ENCODE data around the gene RALGAPB.

Gene RALGAPB

GRCh38 chr20:38612751-38613515 is 140.3 kb downstream of the RALGAPB start:
- no peak for DNase-seq (ENCODE audit: low read depth)

DNA sequence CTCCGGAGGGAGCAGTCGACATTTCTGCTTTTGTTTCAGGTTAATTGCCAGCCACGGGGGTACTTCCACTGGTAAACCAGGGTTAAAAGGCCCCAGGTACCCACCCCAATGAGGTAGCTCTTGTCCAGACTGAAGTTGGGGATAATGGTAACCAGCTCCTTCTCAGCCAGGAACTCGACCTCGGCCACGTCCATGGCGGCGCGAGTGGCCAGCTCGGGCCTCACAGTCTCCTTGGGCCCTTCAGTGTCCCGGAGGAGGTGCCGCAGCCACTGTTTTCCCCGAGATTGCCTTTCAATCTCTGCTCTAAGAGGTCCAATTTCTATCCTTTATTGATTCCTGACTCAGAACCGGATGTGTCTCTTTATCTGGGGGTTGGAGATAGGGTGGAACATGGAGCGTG is 142.6 kb downstream of the RALGAPB start:
- no peak for DNase-seq (ENCODE audit: low read depth)

- no peak for DNase-seq (ENCODE audit: low read depth)
Observed at GRCh38 chr20:38616457-38616856, 143.8 kb downstream of the RALGAPB start.

GRCh38 chr20:38617011-38617829 is 144.6 kb downstream of the RALGAPB start:
- peak; percentile 1 for DNase-seq (ENCODE audit: low read depth)

DNA sequence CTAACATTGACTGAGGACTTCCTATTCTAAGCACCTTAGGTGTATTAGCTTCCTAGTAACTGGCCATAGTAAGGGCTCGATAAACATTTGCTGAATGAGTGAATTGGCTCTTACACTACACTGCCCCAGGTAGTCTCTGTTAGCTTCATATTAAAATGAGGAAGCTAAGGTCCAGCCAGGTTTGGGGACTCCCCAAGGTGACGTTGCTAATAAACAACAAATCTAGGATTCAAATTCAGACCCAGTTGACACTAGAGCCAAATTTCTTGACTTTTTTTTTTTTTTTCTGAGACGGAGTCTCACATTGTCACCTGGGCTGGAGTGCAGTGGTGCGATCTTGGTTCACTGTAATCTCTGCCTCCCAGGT is 145.2 kb downstream of the RALGAPB start:
- no peak for DNase-seq (ENCODE audit: low read depth)

DNA sequence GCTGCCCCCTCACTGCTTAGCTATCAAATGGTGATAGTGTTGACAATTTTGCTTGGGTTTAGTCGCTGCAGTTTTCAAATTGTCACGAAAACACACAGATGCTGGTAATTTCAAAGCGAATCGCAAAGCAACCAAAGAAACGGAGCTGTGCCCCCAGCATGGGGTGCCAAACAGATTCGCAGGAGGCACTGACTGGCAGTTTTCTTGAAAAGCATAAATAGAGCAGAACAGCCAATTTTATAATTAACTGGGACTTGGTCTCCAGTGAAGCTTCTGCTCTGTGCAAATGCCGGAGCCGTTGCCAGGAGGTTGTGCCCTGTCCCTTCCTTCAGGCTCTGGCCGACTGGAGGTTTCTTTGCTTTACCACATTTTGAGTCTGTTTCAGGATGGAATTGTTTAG is 147.8 kb downstream of the RALGAPB start:
- no peak for DNase-seq (ENCODE audit: low read depth)

DNA sequence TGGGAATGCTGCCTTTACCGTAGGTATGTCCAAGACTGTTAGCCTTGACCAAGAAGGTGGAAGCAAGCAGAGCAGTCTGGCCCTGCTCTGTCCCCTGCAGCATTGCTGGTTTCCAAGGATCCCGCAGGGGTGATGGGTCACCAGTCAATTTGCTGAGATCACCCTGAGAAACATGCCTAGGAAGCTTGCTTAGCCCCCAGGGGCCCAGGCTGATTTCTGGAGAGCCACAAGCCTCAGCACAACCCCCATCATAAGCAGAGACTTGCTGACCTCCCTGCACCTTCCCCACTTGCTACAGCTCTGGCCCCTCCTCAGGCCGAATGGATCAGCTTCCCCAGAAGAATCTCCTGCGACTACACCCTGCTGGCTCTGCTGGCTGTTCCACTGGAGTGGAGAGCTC is 150.4 kb downstream of the RALGAPB start:
- no peak for DNase-seq (ENCODE audit: low read depth)

- no peak for DNase-seq (ENCODE audit: low read depth)
Observed at GRCh38 chr20:38624084-38624483, 151.4 kb downstream of the RALGAPB start.

- no peak for DNase-seq (ENCODE audit: low read depth)
Observed at GRCh38 chr20:38625896-38626295, 153.3 kb downstream of the RALGAPB start.

DNA sequence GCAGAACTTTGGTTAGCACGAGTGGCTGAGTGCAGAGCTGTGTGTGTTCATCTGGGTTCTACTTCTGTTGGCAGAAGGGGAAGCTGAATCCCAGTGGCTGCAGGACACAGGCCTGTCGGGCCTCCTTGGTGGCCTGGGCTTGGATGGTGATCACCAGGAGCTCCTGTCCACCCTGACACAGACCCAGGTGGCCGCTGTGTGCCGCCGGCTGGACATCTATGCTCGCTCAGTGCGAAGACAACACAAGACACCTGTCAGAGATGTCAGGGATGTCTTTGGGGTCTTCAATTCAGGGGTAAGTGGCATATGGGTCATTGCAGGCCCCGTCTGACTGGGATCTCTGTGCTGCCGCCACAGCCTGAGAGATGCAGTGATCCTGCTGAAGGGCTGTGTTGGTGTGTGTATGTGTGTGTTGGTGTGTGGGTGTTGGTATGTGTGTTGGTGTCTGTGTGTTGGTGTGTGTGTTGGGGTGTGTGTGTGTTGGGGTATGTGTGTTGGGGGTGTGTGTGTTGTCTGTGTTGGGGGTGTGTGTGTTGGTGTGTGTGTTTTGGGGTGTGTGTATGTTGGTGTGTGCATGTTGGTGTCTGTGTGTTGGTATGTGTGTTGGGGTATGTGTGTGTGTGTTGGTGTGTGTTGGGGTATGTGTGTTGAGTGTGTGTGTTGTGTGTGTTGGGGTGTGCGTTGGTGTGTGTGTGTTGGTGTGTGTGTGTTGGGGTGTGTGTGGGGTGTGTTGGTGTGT is 154.4 kb downstream of the RALGAPB start:
- no peak for DNase-seq (ENCODE audit: low read depth)
